ENCODE results near the gene CKLF.
A peak's percentile ranks its signal among the peaks of the same experiment; 100 is the strongest.

CKLF gene

DNA sequence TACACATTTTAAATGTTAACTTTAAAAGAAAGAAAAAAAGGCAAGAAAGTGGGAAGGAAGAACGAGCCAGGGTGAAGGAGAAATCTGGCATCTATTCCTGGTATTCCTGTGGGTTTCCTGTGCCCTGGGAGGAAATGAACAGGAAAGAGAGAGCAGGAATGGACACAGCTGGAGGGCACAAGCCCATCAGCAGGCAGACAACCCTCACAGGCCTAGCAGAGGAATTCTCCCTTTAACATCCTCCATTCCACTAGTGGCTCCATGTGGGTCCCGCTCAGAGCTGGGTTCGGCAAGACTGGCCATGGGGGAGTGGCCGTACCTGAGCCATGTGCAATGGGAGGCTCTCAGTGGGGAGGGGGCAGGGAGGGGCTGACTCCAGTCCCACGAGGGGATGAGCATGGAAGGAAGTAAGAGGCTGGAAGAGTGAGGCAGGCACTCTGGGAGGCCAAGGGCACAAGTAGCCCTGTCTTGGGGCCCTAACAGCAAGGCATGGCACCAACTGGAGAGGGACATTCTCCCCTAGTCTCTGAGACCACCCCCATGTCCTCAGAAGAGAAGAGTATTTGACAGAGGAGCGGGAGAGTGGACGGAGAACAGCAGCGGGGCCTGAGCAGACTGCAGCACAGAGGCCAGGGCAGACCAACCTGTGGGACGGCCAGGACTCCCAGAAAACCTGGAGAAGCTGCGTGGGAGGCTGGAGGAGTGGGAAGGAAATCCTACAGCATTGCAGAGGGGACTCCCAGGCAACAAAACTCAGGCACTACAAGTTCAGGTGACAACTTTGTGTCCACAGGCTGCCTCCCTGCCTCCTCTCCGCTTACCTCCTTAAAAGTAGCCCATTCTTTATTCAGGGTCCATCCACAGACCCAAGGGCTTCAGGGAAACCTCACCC lies 32.6 kb upstream of the CKLF start:
- DNase-seq, result no peak

DNA sequence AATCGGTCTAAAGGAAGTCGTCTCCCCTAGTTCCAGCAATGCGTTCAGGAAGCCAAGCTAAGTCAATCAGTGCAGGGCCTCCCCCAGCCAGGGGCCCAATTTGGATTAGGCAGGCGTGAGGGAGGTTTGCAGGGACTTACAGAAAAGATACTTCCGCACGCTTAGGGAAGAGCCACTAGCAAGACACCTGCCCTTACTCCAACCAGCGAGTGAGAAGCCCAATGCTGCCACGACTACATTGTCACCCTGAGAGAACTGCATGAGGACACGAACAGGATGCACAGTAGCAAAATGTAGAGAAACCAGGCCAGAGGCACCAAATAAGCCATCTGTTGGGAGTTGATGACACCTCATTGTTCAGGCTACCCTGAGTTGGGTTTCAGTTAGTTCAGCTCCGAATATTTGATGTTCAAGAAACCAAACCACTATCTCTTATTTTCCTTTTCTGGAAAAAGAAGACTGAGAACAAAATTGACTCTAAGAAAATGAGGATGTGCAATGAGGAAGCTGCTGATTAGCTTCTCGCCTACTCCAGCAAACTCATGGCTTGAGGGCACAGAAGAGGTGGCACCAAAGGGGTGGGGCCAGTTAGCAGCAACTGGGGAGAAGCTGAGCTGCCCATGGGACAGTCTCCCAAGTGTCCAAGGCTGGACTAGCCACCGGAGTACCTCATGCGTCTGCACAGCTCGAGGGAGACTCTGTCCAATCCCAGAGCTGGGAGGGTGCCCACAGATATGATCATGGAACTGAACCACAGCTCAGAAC lies 31.8 kb upstream of the CKLF start:
- no peak for DNase-seq

DNA sequence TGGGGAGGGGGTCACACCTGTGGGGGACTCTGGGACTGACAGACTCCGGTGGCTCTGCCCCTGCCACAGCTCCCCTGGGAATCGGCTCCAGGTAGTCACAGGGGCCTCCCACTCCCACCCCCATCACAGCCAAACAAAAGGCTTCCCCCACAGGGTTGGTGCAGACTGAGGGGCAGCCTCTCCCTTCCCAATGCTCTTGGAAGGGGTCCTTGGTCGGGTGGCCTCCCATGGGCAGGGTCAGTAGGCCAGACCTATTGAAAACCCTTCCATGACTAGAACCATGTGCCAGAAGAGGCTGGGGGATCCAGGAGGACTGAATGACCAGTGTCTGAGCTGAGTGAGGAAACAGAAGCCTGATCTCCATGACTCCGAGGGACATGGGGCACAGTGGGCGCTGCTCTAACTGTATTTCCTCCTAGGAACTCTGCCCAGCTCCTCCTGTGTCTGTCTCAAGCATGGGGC lies 31.1 kb upstream of the CKLF start:
- DNase-seq, result no peak

- DNase-seq, result peak; percentile 85 to 91
Measured at GRCh38 chr16:66521951-66522771, 30.2 kb upstream of the CKLF start.

DNA sequence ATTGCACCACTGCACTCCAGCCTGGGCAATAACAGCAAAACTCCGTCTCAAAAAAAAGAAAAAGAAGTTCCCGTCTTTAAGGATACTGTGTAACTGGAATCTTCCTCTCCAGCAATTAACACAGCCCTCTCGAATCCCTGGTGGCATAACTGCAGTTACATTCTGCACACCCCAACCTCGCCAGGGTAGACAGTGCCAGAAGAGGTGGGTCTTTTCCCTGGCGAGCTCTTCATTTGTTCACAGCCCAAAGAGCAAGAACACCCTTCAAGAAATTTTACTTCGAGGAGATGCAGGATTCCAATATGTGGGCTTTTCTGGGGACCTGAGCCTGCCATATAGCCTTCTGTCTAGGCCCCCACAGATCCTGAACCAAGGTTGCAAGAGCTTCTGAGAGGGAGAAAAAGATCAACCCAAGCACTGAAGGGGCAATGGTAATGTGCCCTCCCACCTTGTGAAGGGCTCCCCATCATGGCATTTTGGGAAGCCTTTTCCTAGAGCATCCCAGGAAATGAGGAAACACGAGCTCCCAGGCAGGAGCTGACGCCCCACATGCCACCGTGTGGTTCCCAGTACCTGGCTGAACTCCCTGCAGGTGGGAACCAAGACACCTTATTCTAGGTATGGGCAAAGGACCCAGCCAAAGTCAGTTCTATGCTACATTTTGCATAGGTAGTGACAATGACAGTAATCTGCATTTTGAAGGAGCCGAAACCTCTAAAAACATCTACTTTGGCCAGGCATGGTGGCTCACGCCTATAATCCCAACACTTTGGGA lies 29.4 kb upstream of the CKLF start:
- DNase-seq, result no peak

DNA sequence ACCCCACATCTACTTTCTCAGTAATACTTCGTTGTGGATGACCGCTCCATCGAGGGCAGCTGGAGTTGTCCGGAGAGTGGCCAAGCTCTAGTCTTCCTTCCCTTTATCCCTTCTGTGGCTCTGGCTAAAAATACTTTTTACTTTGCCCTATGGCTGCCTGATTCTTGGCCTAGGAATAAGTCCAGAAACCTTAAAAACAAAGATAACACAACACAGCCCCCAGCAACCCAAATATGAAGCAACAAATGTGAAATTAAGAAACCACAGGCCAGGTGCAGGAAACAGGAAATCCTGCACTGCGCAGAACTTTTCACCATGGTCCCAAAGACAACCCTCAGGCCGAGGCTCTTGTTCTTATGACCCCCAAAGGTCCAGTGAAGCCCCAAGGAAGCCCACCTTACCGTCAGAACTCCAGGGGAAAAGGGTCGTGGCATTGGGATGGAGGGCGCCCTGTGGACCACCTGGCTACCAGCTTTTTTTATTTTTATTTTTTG lies 28.5 kb upstream of the CKLF start:
- DNase-seq, result no peak

DNA sequence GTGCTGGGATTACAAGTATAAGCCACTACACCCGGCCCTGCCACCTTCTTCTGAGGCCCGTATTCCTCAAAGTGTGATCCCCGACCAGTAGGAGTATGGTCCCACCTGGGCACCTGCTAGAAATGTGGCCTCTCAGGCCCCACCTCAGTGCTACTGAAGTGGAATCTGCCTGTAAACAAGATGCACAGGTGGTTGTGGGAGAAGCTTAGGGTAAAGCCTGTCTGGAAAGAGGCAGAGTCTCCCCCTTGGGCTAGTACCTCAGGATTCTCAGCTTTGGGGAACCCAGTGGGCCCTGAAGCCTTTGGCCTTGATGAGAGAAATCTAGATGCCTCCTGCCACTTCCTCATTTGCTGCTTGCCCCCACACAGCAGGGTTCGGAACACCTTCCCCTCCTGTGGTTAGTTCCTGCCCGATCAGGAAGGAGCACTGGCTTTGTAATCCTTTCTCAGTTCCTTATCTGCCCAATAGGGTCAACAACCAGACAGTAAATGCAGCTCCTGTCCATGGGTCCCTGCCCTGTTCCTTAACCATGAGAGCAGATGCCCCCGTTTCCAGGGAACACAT lies 27.7 kb upstream of the CKLF start:
- DNase-seq, result no peak

DNA sequence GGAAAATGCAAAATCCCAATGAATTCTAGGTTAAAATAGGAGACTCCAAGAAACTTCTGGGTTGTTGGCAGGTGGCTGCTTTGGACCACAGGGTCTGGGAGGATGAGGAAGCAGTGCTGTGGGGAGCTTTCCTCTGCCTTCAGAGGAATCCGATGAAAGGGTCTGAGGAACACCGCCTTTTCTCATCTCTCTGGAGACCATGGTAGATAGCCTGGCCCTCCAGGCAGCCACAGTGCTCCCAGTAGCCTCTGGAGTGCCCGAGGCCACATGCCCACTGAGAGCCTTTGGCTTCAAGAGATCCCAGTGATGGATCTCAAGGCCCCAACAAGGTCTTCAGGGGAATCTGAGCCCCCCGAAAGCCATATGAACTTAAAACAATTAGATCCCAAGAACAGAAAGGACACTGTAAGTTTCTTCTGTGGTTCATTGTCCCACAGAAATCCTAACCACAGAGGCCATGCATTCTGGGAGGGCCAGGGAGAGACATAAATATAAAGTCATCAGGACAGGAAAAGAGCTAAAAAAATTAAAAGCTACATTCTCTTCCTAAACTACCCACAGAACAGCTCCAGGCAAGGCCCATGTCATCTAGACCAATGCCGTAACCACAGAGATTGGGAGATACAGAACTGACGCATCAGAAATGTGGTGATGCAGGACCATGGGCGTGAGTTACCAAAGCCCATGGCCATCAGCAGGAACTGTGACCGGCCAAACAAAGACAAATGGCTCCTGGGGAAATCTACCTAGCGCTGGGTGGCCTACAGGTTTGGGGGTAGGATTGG lies 26.8 kb upstream of the CKLF start:
- no peak for DNase-seq

GRCh38 chr16:66528294-66528693 lies 24.1 kb upstream of the CKLF start:
- no peak for DNase-seq

DNA sequence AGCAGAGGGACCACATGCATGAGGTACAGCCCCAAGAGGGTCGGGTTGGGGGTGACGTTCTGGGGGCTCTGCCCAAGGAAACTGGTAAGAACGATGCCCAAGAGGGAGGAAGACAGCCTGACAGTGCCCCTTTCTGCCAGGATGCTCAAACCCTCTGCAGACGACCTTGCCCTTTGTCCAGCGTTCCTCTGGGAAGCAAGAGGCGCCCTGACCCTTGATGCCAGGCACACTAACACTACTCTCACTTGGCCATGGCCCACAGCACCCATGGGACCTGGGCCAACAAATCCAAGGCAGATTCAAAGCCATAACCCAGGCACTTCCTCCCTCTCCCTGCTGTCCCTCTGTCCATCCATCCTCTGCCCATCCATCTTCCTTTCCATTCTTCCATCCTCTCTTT lies 22.9 kb upstream of the CKLF start:
- no peak for DNase-seq

GRCh38 chr16:66534376-66534799 lies 18.0 kb upstream of the CKLF start:
- no peak for DNase-seq

DNA sequence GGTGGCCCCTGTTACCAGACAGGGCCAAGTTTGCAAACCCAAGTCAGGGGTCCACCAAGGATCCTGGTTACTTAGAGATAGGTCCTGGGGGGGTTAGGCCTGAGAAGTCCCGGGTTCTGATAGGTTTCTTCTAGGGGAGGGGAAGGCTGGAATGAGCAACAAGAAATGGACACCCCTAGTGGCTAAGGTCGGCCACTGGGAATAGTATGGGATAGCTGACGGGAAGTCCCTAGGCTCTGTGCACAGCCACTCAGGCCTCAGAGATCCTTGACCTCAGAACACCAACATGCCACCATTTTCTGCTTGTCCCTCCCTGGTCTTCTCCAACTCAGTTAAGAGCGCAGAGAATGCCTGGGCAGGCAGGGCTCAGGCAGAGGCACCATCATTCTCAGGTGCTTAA lies 15.9 kb upstream of the CKLF start:
- no peak for DNase-seq

GRCh38 chr16:66537236-66537635 lies 15.1 kb upstream of the CKLF start:
- DNase-seq, result no peak

GRCh38 chr16:66538910-66539309 lies 13.5 kb upstream of the CKLF start:
- no peak for DNase-seq

DNA sequence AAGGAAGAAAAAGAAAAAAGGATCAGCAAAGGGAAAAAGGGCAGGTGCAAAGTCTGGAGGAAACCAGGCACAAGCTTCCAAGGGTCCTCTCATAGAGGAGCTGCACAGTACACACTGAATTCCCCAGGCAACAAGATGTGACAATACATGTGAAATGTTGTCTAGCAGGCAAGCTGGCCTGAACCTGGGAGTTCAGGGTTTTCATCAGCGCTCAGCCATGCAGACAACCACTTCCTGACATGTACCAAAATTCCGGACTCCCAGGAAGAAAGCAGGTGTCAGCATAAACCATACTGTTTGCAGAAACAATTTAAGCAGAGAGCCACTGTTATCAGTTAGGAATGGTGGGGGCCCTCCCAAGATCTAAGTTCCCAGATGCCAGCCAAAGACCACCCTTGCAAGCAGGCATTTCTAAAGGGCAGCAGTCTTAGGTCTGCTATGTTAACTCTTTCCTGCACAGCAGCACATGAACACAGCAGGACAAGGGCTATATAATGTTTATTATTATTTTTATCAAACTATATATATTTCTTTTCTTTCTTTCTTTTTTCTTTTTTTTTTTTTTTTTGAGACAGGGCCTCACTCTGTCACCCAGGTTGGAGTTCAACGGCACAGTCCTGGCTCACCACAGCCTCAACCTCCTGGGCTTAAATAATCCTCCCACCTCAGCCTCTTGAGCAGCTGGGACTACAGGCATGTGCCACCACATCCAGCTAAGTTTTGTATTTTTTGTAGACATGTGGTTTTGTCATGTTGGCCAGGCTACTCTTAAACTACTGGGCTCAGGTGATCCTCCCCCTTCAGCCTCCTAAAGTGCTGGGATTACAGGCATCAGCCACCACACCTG lies 12.5 kb upstream of the CKLF start:
- DNase-seq, result no peak

GRCh38 chr16:66541388-66542355 lies 10.7 kb upstream of the CKLF start:
- no peak for DNase-seq

DNA sequence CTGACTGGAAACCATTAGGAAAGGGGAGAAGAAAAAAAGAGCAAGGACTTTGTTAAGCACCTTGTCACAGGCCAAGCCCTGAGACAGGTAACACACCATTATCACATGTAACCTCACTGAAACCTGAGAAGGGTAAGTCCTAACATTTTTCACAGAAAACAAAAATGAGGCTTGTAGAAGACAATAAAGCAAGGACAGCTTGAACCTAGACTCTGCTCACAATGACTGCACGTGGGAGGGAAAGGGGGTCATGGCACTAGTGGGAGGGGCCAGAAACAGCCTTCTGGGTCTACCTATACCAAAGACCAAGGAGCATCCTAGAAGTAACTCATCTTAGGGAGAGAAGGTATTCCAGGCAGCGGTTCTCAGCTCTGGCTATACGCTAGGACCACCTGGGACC lies 10.0 kb upstream of the CKLF start:
- DNase-seq, result no peak

DNA sequence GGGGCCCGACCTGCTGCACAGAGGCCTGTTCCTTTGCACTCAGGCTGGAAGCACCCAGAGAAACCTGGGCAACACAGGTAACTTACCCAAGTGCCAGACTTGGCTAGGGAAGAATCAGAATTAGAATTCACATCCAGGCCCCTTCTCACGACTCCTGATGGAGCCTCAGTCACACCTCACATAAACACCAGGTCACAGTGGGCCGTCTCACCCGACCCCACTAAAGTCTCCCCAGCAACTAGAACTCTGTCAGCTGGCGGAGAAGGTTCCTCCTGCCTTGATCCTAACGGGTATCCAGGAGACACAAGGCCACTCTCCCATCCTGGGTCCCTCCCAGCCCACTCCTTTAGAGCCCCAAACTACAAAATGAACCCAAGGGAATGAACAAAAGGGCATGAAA lies 8.8 kb upstream of the CKLF start:
- no peak for DNase-seq
